ENCODE results near the gene EXTL2. TPM values are rescaled to one million over a fixed set of nuclear protein-coding genes. Genes with fewer than 3 reads are reported as not detected.
"Not testable (repeated sequence)": the region's sequence is repeated elsewhere in the genome, so short reads cannot be mapped to it uniquely, and the experiment has no call there.

EXTL2 gene
- total RNA-seq, 2 donors from 2014 or later: 4.8 to 7.2 TPM

DNA sequence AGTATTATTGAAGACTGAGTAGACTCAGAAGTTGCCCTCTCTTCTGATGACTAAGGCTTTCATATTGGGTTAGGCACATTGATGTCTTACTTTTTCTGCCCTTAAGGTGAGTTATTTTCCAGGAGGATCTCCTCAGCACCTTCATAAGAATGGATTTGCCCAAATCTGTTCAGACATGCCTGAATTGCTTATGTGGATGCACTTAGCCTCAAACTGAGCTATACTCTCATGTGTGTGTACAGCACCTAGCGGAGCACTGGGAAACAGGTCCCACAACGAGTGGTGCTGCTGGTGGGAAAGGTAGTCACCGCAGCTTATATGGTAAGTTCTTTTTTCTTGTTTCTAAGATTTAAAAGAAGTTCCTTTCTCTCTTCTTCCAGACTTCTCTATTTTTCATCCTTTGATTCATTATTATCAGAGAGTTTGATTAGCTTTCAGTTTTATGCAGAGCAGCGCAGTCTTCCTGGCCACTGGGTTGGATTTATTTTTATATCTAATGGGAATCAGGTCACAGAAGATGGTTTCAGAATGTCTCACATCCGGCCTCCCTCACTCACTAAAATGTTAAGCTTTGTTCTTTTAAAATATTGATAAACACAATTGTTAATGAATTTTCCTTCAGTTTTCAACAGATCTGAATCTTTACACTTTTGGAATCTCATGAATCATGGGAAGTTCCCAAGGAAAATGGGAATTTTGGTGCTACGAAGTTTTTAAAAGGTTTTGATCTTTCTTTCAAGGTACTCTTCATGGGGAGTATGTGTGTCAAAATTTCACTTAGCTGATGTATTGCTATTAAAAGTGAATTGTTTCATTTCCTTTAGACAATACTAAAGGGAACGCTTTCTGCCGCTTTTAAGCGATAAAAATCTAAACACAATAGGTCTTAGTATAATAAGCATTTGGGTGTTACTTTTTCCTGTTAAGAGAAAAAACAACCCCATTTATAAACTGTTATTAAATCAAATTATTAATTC lies 58.5 kb downstream of the EXTL2 start:
- Histone ChIP-seq H3K9ac (ENCODE audit: low read depth in 2 of 2, low read length in 2 of 2) (no peak overlapping the region), H3K9me3 (no peaks in the 10 kb centered on the region), H3K27me3 (no peaks in the 10 kb centered on the region), H3K36me3 (no peaks in the 10 kb centered on the region), H3K27ac (no peak overlapping the region), H3K4me1 (no peaks in the 10 kb centered on the region), H3K4me3 (no peak overlapping the region)
- DNase-seq: no peak
- intact Hi-C loops (cut with DNase I): no loop called here
- no peak for TF ChIP-seq CTCF (IDR thresholded peaks at IDR 0.05)

GRCh38 chr1:100834777-100835660 lies 59.6 kb downstream of the EXTL2 start:
- peak; percentile 28 for TF ChIP-seq CTCF (IDR thresholded peaks at IDR 0.05)
- Histone ChIP-seq H3K27me3 (no peaks in the 10 kb centered on the region), H3K4me3 (no peak overlapping the region), H3K4me1 (no peaks in the 10 kb centered on the region), H3K9ac (ENCODE audit: low read depth in 2 of 2, low read length in 2 of 2) (no peak overlapping the region), H3K9me3 (no peaks in the 10 kb centered on the region), H3K36me3 (no peaks in the 10 kb centered on the region), H3K27ac (no peak overlapping the region)
- intact Hi-C loops (cut with DNase I): no loop called here
- no peak for DNase-seq

DNA sequence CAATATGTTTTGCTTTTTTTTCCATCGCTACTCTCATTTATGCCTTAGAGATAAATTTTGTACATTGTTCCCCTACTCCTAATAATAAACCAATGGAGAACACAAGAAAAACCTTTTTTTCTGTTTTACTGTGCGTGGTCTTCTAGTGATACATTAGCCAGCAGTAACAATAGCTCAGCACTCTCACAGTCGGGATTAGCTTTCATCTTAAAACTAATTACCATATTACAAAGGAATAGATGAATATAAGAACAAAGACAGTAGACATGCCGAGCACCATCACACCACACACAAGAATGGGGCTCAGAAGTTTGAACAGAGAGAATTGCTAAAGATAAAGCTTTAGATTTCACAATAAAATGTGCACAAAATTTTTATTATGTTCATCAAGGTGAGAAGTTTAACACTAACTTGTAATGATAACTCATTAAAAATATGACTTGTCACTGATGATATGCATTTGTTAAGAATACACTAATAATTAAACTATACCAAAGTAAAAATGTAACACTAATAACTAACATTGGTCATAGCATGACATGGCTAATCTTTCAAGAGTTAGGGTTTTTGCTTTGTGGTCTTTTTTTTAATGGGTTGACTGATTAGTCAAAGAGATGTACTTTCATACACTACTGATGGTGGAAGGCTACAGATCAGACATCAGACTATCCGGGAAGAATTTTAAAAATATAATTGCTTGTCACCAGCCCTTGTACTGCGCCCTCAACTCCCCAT lies 61.8 kb downstream of the EXTL2 start:
- no peaks in the 10 kb centered on the region for H3K4me1 ChIP-seq
- no peak for TF ChIP-seq CTCF (IDR thresholded peaks at IDR 0.05)
- no peak overlapping the region for H3K27ac ChIP-seq
- no peaks in the 10 kb centered on the region for H3K36me3 ChIP-seq
- no peaks in the 10 kb centered on the region for H3K27me3 ChIP-seq
- H3K9me3 ChIP-seq: no peaks in the 10 kb centered on the region
- H3K4me3 ChIP-seq: no peak overlapping the region
- DNase-seq: no peak
- no peak overlapping the region for H3K9ac ChIP-seq (ENCODE audit: low read depth in 2 of 2, low read length in 2 of 2)
- intact Hi-C loops (cut with DNase I): no loop called here

GRCh38 chr1:100825666-100826065 lies 69.0 kb downstream of the EXTL2 start:
- H3K27ac ChIP-seq; H3K4me1 ChIP-seq; H3K9me3 ChIP-seq; H3K4me3 ChIP-seq; H3K9ac ChIP-seq (ENCODE audit: low read depth in 2 of 2, low read length in 2 of 2); H3K36me3 ChIP-seq; DNase-seq; H3K27me3 ChIP-seq; intact Hi-C loops (cut with DNase I): not testable (repeated sequence)

Other genes with a start within 250 kb of the EXTL2 start
- gene VCAM1, start 175.1 kb downstream of the EXTL2 start, total RNA-seq: 1 to 10 TPM; 3.5 to 7.4 TPM
- 10 to 100 TPM; 32.8 to 39.2 TPM for gene SLC30A7, start 1.2 kb upstream of the EXTL2 start, total RNA-seq
- gene DPH5, start 130.9 kb upstream of the EXTL2 start, total RNA-seq: 10 to 100 TPM; 20.1 to 32.4 TPM

Measured in colonic mucosa (tissue), 4 donors.